MV-4-11 (cell line): ENCODE data around the gene TLDC2.
"Not testable (repeated sequence)": the region's sequence is repeated elsewhere in the genome, so short reads cannot be mapped to it uniquely, and the experiment has no call there.

ENCODE experiments used
- DNase-seq: peaks from one replicate; lab custom pipeline; 2025; lab: John Stamatoyannopoulos, UW

The TLDC2 gene

DNA sequence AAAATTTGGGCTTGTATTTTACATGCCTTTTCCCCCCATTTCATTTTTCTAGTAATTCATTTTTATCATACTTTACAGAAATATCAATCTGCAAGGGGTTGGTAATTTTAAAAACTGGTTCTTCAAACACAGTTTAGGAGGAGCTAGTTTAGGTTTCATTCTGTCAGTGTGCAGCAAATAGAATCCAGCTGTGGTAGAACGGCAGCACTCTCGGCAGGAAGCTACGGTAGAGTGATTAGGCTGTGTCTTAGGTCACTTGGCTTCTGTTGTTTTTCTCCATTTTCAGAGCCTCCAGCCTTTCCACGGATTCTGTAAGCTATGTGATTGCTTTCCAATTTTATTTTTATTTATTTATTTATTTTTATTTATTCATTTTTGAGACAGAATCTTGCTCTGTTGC lies 32.7 kb downstream of the TLDC2 start:
- DNase-seq: no peak

DNA sequence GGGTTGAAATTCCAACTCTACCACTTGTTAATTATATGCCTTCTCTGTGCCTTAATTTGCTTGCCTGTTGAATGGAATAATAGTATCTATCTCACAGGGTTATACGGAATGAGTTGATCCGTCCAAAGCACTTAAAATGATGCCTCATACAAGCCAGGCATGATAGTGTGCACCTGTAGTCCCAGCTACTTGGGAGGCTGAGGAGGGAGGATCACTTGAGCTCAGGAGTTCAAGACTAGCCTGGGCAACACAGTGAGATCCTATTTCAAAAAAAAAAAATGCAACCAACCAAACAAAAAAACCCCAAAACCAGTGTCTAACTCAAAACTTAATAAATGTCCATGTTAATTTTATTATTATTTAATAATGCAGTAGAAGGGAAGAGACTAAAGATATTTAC lies 40.3 kb downstream of the TLDC2 start:
- DNase-seq: no peak

DNA sequence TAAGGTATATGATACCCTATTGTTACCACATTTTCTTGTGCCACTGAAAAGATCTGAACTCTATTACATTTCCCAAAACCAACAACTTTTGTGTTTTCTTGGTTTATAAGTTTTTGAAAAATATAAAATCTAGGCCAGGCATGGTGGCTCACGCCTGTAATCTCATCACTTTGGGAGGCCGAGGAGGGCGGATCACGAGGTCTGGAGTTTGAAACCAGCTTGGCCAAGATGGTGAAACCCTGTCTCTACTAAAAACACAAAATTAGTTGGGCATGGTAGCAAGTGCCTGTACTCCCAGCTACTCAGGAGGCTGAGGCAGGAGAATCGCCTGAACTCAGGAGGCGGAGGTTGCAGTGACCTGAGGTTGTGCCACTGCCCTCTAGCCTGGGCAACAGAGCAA lies 41.3 kb downstream of the TLDC2 start:
- DNase-seq: no peak

DNA sequence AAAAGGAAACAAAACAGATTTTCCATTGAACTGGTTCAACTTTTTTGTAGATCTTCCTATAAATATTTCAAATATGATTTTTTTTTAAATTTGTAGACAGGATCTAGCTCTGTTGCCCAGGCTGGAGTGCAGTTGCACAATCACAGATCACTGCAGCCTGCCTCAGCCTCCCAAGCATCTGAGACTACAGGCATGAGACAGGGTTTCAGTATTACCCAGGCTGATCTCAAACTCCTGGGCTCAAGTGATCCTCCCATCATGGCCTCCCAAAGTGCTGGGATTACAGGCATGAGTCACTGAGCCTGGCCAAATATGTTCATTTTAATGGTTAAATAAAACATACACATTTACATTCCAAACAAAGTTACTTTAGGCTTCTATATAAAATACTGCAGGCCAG lies 42.0 kb downstream of the TLDC2 start:
- DNase-seq: no peak

DNA sequence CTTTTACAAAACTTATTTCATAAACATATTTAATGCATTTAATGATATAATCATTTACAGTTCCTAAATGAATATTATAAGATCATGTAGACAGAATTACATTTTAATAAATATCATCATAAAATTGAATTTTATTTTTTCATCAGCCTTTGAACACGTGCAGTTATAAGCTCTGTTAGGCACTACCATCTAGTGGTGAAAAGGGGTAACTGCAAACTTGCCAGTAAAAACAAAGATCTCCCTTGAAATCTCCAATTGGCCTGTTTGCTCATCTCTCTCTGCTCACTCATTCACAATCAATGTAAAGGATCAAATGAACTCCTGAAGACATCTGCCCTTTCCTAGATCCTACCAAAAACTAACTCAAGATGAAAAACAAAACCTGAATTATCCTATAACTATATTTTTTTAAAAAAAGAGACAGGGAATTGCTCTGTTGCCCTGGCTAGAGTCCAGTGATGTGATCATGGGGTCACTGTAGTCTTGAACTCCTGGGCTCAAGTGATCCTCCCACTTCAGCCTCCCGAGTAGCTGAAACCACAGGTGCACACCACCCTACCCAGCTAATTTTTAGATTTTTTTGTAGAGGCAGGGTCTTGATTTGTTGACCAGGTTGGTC lies 43.9 kb downstream of the TLDC2 start:
- DNase-seq: peak; percentile 44

DNA sequence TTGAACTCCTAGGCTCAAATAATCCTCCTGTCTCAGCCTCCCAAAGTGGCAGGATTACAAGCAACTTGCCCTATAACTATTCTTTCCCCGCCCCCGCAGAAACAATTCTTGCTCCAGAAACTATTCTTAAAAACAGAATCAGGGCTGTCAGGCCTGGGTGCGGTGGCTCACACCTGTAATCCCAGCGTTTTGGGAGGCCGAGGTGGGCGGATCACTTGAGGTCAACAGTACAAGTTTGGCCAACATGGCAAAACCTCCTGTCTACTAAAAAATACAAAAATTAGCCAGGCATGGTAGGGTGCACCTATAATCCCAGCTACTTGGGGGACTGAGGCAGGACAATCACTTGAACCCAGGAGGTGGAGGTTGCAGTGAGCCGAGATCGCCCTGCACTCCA lies 44.4 kb downstream of the TLDC2 start:
- DNase-seq: no peak

DNA sequence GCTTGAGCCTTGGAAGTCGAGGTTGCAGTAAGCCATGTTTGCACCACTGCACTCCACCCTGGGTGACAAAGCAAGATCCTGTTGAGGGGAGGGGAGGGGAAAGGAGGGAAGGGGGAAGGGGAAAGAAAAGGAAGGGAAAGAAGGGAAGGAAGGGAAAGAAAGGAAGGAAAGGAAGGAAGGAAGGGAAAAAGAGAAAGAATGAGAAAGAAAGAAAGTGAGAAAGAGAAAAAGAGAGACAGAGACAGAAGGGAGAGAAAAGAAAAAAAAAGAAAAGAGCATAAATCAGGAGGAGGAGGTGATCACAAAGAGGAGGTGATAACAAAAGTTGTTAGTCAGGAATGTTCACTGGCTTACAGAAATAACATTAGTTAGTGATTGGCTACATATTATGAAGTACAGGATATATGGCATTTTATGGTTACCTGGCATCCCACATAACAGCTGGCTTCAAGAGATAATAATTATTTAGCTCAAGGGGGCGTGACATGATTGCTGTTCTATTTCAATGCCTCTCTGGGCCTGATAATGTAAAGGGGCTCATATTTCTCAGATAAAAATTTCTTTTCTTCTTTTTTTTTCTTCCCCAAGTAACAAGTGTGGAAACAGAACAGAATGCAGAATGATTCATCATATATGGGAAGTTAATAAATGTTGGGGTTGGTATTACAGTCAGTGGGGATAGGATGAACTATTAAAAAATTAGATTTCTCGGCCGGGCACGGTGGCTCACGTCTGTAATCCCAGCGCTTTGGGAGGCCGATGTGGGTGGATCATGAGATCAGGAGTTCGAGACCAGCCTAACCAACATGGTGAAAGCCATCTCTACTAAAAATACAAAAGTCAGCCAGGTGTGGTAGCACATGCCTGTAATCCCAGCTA lies 48.5 kb downstream of the TLDC2 start:
- no peak for DNase-seq

DNA sequence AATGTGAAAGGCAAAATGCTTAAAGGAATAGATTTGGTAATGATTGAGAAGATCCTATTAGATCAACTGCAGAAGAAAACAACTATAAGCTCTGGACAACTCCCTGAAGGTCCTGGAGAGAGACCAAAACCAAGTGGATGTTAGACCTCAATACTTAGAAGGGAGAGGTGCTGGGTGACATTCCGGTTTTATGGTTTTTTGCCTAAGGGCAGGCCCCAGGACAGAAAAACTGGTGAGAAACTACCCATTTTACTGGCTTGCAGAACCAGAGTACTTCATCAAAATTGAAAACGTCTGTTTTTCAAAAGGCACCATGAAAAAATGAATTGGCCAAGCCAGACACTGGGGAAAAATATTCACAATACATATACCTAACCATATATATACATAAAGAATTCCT lies 49.3 kb downstream of the TLDC2 start:
- DNase-seq: no peak

DNA sequence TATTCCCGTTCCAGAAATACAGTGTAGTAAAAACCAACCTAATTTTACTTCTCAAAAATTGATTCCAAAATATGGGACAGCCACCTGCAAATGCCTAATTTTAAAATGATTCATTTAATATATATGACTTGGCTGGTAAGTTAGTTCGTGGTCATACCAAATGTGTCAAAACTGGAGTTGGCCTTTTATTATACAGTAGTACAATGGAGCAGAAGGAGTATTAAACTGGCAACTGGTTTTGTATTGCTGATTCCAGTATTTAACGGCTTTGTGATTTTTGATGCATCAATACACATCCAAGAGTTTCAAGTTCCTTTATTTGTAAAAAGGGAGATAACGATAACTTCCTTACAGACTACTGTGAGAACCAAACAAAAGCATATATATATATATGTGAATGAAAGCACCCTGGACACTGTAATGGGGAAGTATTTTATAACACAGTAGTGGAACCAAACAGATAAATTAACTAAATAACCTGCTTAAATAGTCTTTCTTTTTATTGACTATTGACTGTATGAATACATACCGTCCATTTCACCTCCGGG lies 50.8 kb downstream of the TLDC2 start:
- DNase-seq: peak; percentile 62

DNA sequence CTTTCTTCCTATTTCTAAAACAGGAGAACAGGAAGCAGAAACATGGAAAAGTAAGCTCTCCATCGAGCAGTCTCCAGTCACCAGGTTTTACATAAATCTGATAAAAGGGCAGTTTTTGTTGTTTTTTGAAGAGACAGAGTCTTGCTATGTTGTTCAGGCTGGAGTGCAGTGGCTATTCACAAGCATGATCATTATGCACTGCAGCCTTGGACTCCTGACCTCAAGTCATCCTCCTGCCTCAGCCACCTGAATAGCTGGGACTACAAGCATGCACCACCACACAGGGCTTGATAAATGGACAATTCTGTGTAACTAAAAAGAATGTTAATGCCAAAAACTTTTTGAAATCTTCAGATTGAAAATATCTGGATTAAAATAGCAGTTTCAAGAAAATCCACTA lies 51.8 kb downstream of the TLDC2 start:
- no peak for DNase-seq

DNA sequence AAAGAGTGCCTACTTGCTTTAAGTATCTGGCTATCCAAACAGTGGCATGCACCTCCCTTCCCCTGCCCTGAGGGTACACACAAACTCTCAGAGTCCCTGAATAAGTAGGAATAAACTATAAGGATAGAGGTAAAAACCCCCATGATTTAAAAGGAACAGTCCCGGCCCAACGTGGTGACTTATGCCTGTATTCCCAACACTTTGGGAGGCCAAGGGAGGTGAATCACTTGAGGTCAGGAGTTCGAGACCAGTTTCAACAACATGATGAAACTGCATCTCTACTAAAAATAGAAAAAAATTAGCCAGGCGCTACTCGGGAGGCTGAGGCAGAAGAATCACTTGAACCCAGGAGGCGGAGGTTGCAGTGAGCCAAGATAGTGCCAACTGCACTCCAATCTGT lies 53.4 kb downstream of the TLDC2 start:
- DNase-seq: peak; percentile 66

DNA sequence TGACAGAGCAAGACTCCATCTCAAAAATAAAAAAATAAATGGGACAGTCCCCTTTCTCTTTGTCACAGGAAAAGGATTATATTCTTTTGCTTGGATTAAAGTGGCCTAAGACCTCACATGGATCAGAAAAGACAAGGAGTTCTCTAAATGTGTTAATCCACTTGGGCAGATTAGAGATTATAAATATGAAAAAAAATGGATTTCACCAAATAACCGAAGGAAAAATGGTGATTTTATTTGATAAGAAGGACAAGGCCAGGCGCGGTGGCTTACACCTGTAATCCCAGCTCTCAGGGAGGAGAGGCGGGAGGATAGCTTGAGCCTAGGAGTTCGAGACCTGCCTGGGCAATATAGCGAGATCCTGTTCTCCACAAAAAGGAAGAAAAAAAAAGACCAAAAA lies 53.8 kb downstream of the TLDC2 start:
- no peak for DNase-seq

DNA sequence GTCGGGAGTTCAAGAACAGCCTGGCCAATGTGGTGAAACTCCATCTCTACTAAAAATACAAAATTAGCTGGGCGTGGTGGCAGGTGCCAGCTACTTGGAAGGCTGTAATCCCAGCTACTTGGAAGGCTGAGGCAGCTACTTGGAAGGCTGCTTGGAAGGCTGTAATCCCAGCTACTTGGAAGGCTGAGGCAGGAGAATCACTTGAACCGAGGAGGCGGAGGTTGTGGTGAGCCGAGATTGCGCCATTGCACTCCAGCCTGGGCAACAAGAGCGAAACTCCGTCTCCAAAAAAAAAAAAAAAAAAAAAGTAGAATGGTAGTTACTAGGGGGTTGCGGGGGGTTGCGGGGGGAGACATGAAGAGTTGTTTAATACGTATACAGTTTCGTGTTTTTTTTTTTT lies 56.1 kb downstream of the TLDC2 start:
- not testable (repeated sequence) for DNase-seq

DNA sequence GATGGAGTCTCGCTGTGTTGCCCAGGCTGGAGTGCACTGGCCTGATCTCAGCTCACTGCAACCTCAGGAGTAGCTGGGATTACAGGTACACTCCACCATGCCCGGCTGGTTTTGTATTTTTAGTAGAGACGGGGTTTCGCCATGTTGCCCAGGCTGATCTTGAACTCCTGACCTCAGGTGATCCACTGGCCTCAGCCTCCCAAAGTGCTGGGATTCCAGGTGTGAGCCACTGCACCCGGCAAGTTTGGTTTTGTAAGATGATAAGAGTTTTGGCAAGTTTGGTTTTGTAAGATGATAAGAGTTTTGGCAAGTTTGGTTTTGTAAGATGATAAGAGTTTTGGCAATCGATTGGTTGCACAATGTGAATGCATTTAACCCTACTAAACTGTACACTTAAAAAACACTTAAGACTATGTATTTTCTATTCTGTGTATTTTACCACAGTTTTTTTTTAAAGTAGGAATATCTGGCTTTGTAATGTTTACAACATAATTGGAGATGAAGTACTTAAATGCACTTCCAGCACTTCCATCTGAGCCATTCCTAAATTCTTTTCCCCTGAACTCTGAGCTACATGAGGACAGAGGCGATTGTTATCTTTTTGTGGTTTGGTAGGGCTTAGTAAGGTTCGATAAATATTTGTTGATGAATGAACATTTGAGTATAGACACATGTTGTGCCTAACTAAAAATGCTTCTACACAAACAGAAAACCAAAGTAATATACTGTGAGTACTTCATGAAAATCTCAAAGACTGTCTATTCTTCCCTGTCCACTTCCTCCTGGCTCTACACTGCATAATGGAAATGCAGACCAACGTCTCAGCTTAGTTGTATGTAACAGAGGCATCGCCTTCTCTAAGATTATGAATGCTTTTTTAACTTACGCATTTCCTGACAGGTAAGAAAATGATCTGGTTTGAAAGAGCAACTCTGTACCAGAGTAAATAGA lies 56.8 kb downstream of the TLDC2 start:
- no peak for DNase-seq

DNA sequence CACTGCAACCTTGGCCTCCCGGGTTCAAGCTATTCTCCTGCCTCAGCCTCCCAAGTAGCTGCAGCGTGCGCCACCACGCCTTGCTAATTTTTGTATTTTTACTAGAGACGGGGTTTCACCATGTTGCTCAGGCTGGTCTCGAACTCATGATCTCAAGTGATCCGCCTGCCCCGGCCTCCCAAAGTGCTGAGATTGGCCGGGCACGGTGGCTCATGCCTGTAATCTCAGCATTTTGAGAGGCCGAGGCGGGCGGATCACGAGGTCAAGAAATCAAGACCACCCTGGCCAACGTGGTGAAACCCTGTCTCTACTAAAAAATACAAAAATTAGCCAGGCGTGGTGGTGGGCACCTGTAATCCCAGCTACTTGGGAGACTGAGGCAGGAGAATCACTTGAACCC lies 57.6 kb downstream of the TLDC2 start:
- not testable (repeated sequence) for DNase-seq

DNA sequence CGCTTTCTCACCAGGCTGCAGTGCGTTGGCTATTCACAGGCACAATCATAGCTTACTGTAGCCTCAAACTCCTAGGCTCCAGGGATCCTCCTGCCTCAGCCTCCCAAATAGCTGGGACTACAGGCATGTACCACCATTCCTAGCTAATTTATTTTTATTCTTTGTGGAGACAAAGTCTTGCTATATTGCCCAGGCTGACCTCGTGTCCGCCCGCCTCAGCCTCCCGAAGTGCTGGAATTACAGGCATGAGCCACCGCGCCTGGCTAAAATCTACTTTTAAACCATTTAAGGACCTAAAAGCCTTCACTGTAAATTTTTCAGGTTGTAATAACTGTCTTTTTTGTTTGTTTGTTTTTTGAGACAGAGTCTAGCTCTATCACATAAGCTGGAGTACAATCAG lies 60.4 kb downstream of the TLDC2 start:
- DNase-seq: no peak

DNA sequence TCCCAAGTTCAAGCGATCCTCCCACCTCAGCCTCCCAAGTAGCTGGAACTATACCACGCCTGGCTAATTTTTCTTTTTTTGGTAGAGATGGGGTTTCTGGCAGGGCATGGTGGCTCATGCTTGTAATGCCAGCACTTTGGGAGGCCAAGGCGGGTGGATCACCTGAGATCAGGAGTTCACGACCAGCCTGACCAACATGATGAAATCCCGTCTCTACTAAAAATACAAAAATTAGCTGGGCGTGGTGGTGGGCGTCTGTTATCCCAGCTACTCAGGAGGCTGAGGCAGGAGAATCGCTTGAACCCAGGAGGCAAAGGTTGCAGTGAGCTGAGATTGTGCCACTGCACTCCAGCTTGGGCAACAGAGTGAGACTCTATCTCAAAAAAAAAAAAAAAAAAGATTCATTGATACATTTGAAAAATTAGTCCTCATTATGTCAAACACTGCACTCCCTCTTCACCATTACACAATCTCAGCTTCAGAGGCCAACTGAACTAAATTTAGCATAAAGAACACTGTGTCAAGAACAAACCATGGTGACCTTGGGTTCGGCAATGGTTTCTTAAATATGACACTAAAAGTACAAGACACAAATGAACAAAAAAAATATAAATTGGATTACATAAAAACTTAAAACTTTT lies 60.9 kb downstream of the TLDC2 start:
- DNase-seq: not testable (repeated sequence)

DNA sequence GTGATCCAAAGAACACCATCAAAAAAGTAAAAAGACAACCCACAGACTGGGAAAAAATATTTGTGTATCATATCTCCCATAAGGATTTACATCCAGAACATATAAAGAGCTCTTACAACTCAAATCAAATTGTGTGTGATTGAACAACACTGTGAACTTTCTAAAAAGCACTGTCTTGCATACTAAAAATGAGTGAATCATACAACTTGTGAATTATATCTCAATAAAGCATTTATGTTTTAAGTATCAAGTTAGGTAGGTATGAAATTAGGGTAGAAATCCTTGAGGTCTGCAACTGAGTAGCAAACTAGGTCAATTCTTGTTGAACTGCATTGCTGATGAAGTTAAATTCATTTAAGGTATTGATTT lies 61.4 kb downstream of the TLDC2 start:
- DNase-seq: no peak

DNA sequence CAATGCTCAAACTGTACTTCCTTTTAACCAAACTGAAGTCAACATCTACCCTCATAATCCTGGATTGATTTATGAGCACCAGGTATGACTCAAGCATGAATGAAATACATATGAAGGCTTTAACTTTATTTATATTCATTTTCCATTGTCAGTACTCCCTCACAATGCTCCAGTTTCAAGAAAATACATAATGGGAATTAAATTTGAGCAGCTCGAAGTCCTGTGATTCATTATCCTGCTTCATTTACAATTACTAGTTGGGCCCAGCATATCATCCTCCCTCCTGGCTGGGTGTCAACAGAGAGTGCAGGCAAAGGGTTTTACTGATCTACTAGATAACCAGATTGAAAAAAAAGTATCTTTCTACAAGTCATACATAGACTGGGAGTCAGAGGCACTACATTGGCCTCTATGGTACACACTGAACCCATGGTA lies 65.5 kb downstream of the TLDC2 start:
- DNase-seq: peak; percentile 31
